ENCODE measurements around the gene C16orf86. TPM values are rescaled to one million over a fixed set of nuclear protein-coding genes. Genes with fewer than 3 reads are reported as not detected.

C16orf86 gene
- total RNA-seq, 1 experiment from 2014 or later, result 0.79 TPM

GRCh38 chr16:67678354-67679023 is 11.9 kb downstream of the C16orf86 start:
- Histone ChIP-seq H4K20me1 (ENCODE audit: insufficient read depth) (no peaks in the 10 kb centered on the region), H3K79me2 (ENCODE audit: insufficient read depth, low read length) (no peaks in the 10 kb centered on the region), H3K4me3 (replicated peaks in 1 of 2; ENCODE audit: low read depth in 1 of 2, low read length in 2 of 2) (no peak overlapping the region), H3K9me2 (ENCODE audit: insufficient read depth) (no peaks in the 10 kb centered on the region), H3K4me1 (ENCODE audit: control insufficient read depth in 1 of 2, insufficient read depth in 2 of 2, low read length in 2 of 2) (no peaks in the 10 kb centered on the region), H2AFZ (ENCODE audit: low read depth, low read length, poor library complexity, severe bottlenecking) (no peak overlapping the region), H3K9me3 (ENCODE audit: control insufficient read depth in 1 of 2, insufficient read depth in 1 of 2, low read depth in 1 of 2, low read length in 2 of 2) (no peaks in the 10 kb centered on the region), H3K9ac (ENCODE audit: low read length) (no peak overlapping the region), H3K27me3 (ENCODE audit: insufficient read depth, low read length) (no peaks in the 10 kb centered on the region), H3K27ac (ENCODE audit: low read depth, low read length) (no peak overlapping the region), H3K36me3 (ENCODE audit: control insufficient read depth in 1 of 2, insufficient read depth in 2 of 2, low read length in 2 of 2) (peaks cover 0 to 7% of the 10 kb centered on the region in 2 experiments; a peak in 2 of 4 replicates), H3K4me2 (ENCODE audit: low read length) (no peak overlapping the region)
- no peak for DNase-seq (ENCODE audit: low read depth, low spot score)
- POLR2A ChIA-PET, result no interaction called here
- CTCF ChIA-PET, result interaction anchor here (2.0 kb wide), 1 partner anchor 157 kb away, joined by 5 read pairs; no protein-coding TSS in a partner anchor
- RAD21 ChIA-PET (ENCODE audit: low non-redundant PET in 1 of 2, low total read pairs in 2 of 2, uncharacterized antibody in 2 of 2, unreplicated experiment in 2 of 2), result no interaction called here
- BruUV-seq (replicated peaks), result no TSS peak
- TF ChIP-seq, protein P1, sequence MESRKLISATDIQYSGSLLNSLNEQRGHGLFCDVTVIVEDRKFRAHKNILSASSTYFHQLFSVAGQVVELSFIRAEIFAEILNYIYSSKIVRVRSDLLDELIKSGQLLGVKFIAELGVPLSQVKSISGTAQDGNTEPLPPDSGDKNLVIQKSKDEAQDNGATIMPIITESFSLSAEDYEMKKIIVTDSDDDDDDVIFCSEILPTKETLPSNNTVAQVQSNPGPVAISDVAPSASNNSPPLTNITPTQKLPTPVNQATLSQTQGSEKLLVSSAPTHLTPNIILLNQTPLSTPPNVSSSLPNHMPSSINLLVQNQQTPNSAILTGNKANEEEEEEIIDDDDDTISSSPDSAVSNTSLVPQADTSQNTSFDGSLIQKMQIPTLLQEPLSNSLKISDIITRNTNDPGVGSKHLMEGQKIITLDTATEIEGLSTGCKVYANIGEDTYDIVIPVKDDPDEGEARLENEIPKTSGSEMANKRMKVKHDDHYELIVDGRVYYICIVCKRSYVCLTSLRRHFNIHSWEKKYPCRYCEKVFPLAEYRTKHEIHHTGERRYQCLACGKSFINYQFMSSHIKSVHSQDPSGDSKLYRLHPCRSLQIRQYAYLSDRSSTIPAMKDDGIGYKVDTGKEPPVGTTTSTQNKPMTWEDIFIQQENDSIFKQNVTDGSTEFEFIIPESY (IDR thresholded peaks at IDR 0.05; ENCODE audit: extremely low read depth, insufficient replicate concordance, low read length), result no peak
- TF ChIP-seq TCF7L2 (IDR thresholded peaks at IDR 0.05; ENCODE audit: borderline replicate concordance, extremely low read depth, insufficient read depth, insufficient read length) (no peak), SIN3A (IDR thresholded peaks at IDR 0.05; ENCODE audit: low read depth) (no peak), JUND (IDR thresholded peaks at IDR 0.05) (no peak), POLR2A (IDR thresholded peaks at IDR 0.05; ENCODE audit: borderline replicate concordance, extremely low read depth, insufficient read depth, insufficient read length) (no peak), YY1 (IDR thresholded peaks at IDR 0.05; ENCODE audit: extremely low read depth, insufficient replicate concordance, low read depth, low read length) (no peak), RAD21 (IDR thresholded peaks at IDR 0.05; ENCODE audit: low read depth) (no peak), EZH2 (IDR thresholded peaks at IDR 0.05) (no peak), CTCF (IDR thresholded peaks at IDR 0.05 in 2 of 3, conservative IDR thresholded peaks at IDR 0.05 in 1 of 3; ENCODE audit: borderline replicate concordance in 1 of 3, insufficient read depth in 1 of 3, low read depth in 2 of 3, low read length in 2 of 3) (no peak), ZFX (IDR thresholded peaks at IDR 0.05) (no peak), ZNF274 (IDR thresholded peaks at IDR 0.05; ENCODE audit: low read depth, low read length) (no peak), FOSL1 (IDR thresholded peaks at IDR 0.05; ENCODE audit: low read depth) (no peak), SRF (IDR thresholded peaks at IDR 0.05; ENCODE audit: low read depth) (no peak), ELF1 (IDR thresholded peaks at IDR 0.05; ENCODE audit: borderline replicate concordance, low read depth) (no peak), EZH2phosphoT487 (IDR thresholded peaks at IDR 0.05; ENCODE audit: borderline replicate concordance) (no peak), EGR1 (IDR thresholded peaks at IDR 0.05; ENCODE audit: low read depth) (no peak), SP1 (IDR thresholded peaks at IDR 0.05; ENCODE audit: low read depth) (no peak), CEBPB (IDR thresholded peaks at IDR 0.05; ENCODE audit: low read depth) (no peak)
- TF ChIP-seq, protein P2, sequence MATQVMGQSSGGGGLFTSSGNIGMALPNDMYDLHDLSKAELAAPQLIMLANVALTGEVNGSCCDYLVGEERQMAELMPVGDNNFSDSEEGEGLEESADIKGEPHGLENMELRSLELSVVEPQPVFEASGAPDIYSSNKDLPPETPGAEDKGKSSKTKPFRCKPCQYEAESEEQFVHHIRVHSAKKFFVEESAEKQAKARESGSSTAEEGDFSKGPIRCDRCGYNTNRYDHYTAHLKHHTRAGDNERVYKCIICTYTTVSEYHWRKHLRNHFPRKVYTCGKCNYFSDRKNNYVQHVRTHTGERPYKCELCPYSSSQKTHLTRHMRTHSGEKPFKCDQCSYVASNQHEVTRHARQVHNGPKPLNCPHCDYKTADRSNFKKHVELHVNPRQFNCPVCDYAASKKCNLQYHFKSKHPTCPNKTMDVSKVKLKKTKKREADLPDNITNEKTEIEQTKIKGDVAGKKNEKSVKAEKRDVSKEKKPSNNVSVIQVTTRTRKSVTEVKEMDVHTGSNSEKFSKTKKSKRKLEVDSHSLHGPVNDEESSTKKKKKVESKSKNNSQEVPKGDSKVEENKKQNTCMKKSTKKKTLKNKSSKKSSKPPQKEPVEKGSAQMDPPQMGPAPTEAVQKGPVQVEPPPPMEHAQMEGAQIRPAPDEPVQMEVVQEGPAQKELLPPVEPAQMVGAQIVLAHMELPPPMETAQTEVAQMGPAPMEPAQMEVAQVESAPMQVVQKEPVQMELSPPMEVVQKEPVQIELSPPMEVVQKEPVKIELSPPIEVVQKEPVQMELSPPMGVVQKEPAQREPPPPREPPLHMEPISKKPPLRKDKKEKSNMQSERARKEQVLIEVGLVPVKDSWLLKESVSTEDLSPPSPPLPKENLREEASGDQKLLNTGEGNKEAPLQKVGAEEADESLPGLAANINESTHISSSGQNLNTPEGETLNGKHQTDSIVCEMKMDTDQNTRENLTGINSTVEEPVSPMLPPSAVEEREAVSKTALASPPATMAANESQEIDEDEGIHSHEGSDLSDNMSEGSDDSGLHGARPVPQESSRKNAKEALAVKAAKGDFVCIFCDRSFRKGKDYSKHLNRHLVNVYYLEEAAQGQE (IDR thresholded peaks at IDR 0.05; ENCODE audit: low read depth), result no peak
- intact Hi-C loops (cut with micrococcal nuclease), result no loop called here
- ATAC-seq, result no peak

Measured in HCT116 (cell line).